NCI-H460 (cell line): ENCODE data around the gene CDAN1. TPM values are rescaled to one million over a fixed set of nuclear protein-coding genes. Genes with fewer than 3 reads are reported as not detected.
A peak's percentile ranks its signal among the peaks of the same experiment; 100 is the strongest.
"Not testable (repeated sequence)": the region's sequence is repeated elsewhere in the genome, so short reads cannot be mapped to it uniquely, and the experiment has no call there.

Experiments used
- DNase-seq: peaks from one replicate; pipeline ENCODE4 v3.0.0-alpha.2; 2016; ENCODE audit warnings: low read depth; ENCODE audit errors: extremely low read depth
- total RNA-seq: library from RNA; depleted of rRNA; stranded (reverse); fragments of >200 nt; shearing (Covaris generic); gene quantifications from 2 replicates; pipeline ENCODE4 v1.2.3, GENCODE V29; 2014

Gene CDAN1
- total RNA-seq, 1 experiment from 2014 or later = 10.6 TPM

DNA sequence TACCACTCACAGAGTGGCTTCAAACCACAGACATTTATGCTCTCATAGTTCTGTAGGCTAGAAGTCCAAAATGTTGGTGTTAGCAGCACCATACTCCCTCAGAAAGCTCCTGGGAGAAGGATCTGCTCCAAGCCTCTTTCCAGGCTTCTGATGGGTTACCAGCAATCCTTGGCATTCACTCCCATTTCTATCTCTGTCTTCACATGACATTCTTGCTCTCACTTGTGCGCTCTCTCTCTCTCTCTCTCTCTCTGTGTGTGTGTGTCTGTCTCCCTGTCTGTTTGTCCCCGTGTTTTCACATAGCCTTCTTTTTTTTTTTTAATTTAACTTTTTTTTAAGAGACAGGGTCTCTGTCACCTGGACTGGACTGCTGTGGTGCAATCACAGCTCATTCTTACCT is 26.3 kb downstream of the CDAN1 start:
- no peak for DNase-seq

- no peak for DNase-seq
These were observed 28.9 kb downstream of the CDAN1 start for GRCh38 chr15:42707873-42708544.

GRCh38 chr15:42707068-42707467 is 29.9 kb downstream of the CDAN1 start:
- no peak for DNase-seq

DNA sequence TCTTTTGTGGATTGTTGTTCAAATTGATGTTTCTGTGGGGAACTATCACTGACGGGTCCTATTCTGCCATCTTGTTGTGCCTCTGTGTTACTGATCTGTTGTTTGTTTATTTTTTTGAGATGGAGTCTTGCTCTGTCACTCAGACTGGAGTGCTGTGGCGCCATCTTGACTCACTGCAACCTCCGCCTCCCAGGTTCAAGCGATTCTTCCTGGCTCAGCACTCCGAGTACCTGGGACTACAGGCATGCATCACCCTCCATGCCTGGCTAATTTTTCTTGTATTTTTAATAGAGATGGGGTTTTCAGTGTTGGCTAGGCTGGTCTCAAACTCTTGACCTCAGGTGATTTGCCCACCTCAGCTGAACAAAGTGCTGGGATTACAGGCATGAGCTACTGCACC is 31.6 kb downstream of the CDAN1 start:
- no peak for DNase-seq

DNA sequence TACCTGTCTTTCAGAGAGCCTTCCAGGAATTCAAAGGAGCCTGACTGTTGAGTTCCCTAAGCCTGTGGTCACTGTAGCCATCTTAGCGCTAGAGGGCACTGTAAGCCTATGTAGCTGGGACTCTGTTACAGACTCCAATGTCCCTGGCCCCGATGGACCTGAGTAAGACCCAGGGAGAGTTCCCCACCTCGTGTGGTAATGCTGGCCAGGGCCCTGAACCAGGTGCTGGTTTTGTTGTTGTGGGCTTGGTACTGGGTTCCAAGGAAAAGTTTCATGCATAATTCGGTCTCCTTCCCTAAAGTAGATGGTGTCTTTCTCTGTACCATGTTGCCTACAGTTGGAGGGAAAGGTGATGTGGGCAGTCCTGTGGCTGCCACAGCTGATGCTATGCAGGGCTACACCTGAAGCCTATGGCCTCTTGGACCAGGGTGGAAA is 32.4 kb downstream of the CDAN1 start:
- peak; percentile 74 for DNase-seq

- DNase-seq = no peak
These were observed 40.3 kb downstream of the CDAN1 start for GRCh38 chr15:42696626-42697025.

DNA sequence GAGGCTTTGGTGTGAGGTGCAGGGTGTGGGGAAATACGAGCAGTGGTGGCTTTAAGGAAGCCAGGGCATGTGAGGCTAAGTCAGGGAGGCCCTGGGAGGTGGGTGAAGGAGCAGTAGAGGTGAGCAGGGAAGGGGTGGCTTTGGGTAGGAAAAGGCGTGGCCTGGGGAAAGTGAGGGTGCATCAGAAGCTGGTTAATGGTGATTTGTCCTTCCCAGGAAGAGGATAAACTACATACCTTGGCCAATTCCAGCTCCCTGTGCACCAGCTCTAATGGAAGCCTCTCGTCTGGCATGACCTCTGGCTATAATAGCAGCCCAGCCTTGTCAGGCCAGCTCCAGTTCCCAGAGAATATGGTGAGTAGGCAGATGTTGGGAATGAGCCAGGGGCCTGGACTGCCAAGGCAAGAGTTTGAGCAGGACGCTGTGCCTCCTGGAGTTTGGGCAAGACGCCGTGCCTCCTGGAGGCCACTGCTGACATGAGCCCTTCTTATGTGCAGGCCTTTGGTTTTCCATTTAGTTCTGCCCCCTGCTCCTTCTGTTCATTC is 41.3 kb downstream of the CDAN1 start:
- DNase-seq = no peak

DNA sequence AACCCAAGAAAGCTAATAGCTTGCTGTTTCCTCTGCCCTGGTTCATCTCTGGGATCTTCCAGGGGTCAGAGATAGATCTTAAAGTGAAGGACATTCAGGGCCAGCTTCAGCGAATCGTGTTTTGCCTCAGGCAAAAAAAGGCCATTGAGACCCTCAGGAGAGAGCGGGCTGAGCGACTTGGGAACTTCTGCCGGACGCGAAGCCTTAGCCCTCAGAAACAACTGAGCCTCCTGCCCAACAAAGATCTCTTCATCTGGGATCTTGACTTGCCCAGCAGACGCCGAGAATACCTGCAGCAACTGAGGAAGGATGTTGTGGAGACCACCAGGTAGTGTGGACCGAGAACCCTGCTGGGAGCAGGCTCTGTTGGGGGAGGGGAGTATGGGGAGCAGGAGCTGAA is 42.5 kb downstream of the CDAN1 start:
- DNase-seq = no peak

- no peak for DNase-seq
These were observed 43.0 kb downstream of the CDAN1 start for GRCh38 chr15:42693942-42694341.

DNA sequence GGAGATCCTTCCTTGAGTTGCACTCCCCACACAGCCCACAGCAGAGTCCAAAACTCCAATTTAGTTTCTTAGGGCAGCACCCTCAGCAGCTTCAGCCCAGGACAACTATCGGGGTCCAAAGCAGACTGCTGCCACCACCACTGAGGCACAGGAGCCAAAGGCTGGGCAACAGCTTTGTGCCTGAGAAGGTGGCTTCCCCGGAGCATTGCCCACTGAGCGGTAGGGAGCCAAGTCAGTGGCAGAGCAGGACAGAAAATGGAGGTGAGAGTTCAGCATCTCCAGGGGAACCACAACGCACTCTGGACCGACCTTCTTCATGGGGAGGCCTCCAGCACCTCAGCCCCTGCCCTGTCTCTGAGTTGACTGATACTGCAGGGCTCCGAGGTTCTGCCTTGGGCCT is 43.4 kb downstream of the CDAN1 start:
- no peak for DNase-seq

GRCh38 chr15:42692997-42693396 is 43.9 kb downstream of the CDAN1 start:
- no peak for DNase-seq

- no peak for DNase-seq
These were observed 44.4 kb downstream of the CDAN1 start for GRCh38 chr15:42692536-42692935.

DNA sequence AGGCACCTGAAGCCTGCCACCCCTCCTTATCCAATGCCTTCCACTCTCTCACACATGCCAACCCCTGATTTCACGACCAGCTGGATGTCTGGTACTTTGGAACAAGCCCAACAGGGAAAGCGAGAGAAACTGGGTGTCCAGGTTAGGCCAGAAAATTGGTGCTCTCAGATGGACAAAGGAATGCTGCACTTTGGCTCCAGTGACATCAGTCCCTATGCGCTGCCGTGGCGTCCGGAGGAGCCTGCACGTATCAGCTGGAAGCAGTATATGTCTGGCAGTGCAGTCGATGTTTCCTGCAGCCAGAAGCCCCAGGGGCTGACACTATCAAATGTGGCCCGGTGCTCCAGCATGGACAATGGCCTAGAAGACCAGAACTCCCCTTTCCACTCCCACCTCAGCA is 45.2 kb downstream of the CDAN1 start:
- no peak for DNase-seq

DNA sequence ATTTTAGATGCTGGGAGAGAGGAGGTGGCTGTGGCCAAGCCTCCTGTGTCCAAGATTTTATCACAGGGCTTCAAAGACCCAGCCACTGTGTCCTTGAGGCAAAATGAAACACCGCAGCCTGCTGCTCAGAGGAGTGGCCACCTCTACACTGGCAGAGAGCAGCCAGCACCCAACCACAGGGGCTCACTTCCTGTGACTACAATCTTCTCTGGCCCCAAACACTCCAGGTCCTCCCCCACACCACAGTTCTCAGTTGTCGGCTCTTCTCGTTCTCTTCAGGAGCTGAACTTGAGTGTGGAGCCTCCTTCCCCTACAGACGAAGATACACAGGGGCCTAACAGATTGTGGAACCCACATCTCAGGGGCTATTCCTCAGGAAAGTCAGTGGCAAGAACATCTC is 45.6 kb downstream of the CDAN1 start:
- DNase-seq = no peak

DNA sequence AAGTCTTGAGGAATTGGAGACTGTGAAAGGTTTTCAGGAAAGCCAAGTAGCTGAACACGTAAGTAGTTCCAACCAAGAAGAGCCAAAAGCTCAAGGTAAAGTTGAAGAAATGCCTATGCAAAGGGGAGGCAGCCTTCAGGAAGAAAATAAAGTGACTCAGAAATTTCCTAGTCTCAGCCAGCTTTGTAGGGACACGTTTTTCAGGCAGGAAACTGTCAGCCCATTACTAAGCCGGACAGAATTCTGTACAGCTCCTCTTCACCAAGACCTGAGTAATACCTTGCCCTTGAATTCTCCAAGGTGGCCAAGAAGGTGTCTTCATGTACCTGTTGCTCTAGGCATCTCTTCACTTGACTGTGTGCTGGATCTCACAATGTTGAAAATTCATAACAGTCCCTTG is 48.6 kb downstream of the CDAN1 start:
- DNase-seq = no peak

GRCh38 chr15:42687740-42688139 is 49.2 kb downstream of the CDAN1 start:
- DNase-seq = no peak

GRCh38 chr15:42686281-42686680 is 50.6 kb downstream of the CDAN1 start:
- no peak for DNase-seq

GRCh38 chr15:42681119-42681518 is 55.8 kb downstream of the CDAN1 start:
- DNase-seq = no peak

DNA sequence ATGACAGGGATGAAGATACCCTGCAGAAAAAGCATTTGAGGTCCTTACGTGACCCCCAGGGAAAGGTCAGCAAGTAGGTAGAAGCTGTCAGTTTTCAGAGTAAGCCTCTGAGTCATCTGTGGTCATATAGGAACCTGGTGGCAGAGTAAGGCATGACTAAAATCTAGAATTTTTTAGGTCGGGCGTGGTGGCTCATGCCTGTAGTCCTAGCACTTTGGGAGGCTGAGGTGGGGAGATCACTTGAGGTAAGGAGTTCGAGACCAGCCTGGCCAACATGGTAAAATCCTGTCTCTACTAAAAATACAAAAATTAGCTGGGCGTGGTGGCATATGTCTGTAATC is 56.8 kb downstream of the CDAN1 start:
- DNase-seq = not testable (repeated sequence)

DNA sequence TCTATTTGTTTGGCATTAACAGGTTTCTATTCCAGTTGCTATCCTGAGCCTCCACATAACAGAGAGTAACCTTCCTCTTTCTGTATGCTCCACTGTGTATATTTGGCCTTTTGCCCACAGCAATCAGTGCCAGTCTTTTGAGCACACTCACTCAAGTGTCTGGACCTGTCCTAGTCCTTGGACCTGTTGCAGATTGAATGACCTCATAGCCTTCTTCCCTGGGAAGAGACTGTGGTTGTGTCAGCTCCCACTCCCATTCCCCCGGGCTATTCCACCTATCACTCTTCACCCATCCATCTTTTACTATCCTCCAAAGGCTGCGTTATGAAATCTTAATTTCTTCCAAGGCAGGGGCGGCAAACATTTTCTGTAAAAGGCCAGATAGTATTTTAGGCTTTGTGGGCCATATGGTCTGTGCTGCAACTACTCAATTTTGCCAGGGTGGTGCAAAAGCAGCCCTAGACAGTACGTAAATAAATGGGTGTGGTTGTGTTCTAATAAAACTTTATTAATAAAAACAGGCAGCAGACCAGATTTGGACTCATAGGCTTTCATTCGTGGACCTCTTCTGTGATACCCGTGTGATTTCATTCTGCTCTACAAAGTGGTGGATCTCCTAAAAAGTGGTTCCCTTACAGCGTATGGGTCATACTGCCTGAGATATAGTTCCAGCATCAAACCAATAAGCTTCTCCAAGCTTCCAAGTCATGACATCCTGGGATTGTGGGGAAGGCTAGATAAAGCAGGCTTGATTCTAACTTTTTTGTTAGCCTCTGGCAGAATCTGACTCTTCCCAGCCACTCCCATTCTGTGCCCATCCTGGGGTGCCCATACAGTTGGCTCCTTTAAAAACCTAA is 57.4 kb downstream of the CDAN1 start:
- DNase-seq = no peak

GRCh38 chr15:42675021-42675420 is 61.9 kb downstream of the CDAN1 start:
- no peak for DNase-seq

- no peak for DNase-seq
These were observed 62.5 kb downstream of the CDAN1 start for GRCh38 chr15:42674472-42674871.
